DOHH2 (cell line): ENCODE results near the gene PLEKHA3.

Experiments
- CTCF ChIP-seq: fragments of 200-600 bp; sonication (generic); IDR thresholded peaks from one replicate; pipeline ENCODE4 v1.5.1; 2014; ENCODE audit warnings: antibody characterized with exemption, mild to moderate bottlenecking, low read depth, low read length; ENCODE audit not compliant: poor library complexity, severe bottlenecking
- EZH2phosphoT487 ChIP-seq: fragments of 200-600 bp; sonication (generic); IDR thresholded peaks from 2 replicates; pipeline ENCODE4 v1.6.1; 2017; ENCODE audit warnings: borderline replicate concordance, mild to moderate bottlenecking, antibody characterized with exemption, low read length, moderate library complexity, mixed read lengths

- TF ChIP-seq CTCF (no peak), EZH2phosphoT487 (no peak)
Observed at GRCh38 chr2:178452870-178453269, 27.4 kb upstream of the PLEKHA3 start.
